Gastroesophageal sphincter (tissue), 3 donors: Measurements from ENCODE around the gene KCNIP3.

ENCODE experiments used
- EP300 ChIP-seq: sonication (generic); formaldehyde crosslinking; IDR thresholded peaks from one replicate; pipeline ENCODE4 v1.6.1; 2017; ENCODE audit warnings: antibody characterized with exemption, mild to moderate bottlenecking
- POLR2A ChIP-seq, 2 donors: fragments of 450-650 bp; IDR thresholded peaks; one replicate each; pipeline ENCODE4 v1.6.1; 2017; ENCODE audit warnings: antibody characterized with exemption in 2 of 2, mild to moderate bottlenecking in 2 of 2, moderate library complexity in 1 of 2
- POLR2AphosphoS5 ChIP-seq: sonication (generic); formaldehyde crosslinking; IDR thresholded peaks from one replicate; pipeline ENCODE4 v1.6.1; 2017; ENCODE audit warnings: antibody characterized with exemption
- TF ChIP-seq, protein P1 (sequence below), 4 experiments: fragments of 200-600 bp in 2 of 4; fragments of 450-650 bp in 2 of 4; sonication (generic) in 1 of 4; IDR thresholded peaks; one replicate each; pipeline ENCODE4 v1.5.1; 2017 to 2019; ENCODE audit warnings: antibody characterized with exemption in 4 of 4, mild to moderate bottlenecking in 2 of 4, moderate library complexity in 2 of 4

DNA sequence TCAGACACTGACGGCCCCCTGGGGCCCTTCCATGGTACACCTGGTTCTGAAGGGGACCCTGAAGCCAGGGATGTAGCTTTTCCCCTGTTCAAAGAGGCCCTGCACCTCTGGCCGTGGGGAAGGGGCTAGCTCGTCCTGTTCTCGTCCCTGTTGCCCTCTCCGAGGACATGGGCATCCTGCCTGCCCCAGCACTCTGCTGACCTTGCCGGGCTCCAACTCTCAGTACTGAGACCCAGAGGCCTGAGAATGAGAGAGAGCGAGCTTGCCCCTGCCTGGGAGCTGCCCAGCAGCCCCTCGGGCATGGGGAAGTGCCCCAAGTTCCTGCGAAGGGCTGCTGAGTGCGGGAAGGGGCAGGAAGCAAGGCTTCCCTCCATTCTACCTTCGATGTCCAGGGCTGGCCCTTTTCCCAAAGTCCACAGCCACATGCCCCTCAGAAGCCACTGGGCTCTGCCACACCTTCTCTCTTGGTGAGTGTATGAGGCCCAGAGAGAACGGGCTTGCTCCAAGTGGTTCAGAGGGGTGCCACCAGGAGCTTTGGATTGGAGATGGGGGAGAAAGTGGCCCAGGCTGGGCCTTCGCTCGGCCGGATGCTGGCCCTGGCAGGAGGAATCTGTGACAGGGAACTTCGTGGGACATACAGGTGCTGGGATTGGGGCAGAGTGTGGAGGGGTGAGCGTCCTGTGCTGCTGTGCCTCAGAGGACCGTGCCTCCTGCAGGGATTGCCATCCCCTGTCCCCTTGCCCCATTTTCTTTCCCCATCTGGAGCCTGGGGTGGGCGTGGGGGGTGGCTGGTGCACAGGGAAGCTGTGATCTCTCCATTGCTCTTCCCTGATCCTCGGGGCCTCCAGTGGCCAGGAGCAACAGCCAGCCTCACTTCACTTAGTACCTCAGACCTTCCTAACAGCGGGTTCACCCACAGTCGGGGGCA is 50.8 kb downstream of the KCNIP3 start:
- TF ChIP-seq EP300 (no peak), POLR2AphosphoS5 (no peak), POLR2A (IDR thresholded peaks at IDR 0.05) (no peak)
- TF ChIP-seq, protein P1, sequence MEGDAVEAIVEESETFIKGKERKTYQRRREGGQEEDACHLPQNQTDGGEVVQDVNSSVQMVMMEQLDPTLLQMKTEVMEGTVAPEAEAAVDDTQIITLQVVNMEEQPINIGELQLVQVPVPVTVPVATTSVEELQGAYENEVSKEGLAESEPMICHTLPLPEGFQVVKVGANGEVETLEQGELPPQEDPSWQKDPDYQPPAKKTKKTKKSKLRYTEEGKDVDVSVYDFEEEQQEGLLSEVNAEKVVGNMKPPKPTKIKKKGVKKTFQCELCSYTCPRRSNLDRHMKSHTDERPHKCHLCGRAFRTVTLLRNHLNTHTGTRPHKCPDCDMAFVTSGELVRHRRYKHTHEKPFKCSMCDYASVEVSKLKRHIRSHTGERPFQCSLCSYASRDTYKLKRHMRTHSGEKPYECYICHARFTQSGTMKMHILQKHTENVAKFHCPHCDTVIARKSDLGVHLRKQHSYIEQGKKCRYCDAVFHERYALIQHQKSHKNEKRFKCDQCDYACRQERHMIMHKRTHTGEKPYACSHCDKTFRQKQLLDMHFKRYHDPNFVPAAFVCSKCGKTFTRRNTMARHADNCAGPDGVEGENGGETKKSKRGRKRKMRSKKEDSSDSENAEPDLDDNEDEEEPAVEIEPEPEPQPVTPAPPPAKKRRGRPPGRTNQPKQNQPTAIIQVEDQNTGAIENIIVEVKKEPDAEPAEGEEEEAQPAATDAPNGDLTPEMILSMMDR (IDR thresholded peaks at IDR 0.05): no peak
